PC-3 (cell line): Measurements from ENCODE around the gene ASPDH. TPM values are rescaled to one million over a fixed set of nuclear protein-coding genes. Genes with fewer than 3 reads are reported as not detected.

ENCODE experiments used
- ATAC-seq: fragments of 200-7000 bp; cut with Tn5 transposase; 2 replicates; pipeline ENCODE4 v1.9.1; 2020; ENCODE audit warnings: mild to moderate bottlenecking, moderate library complexity
- BruUV-seq: library from RNA; stranded (reverse); fragments of 400-500 nt; replicated peaks from 2 replicates; lab custom pipeline; 2021; lab: Mats Ljungman, UMichigan
- CTCF ChIA-PET: fragments of 300-600 bp; sonication (Branson Sonifier 250); formaldehyde crosslinking; loops from one replicate; lab custom pipeline; 2022; ENCODE audit warnings: antibody characterized with exemption; lab: Charles Lee
- POLR2A ChIA-PET: fragments of 300-600 bp; sonication (Branson Sonifier 250); formaldehyde crosslinking; loops from one replicate; lab custom pipeline; 2022; ENCODE audit warnings: antibody characterized with exemption; ENCODE audit not compliant: unreplicated experiment; lab: Charles Lee
- DNase-seq: peaks from one replicate; pipeline ENCODE4 v3.0.0-alpha.2; 2015
- H2AFZ ChIP-seq: fragments of 300-600 bp; sonication (generic); 2 replicates; pipeline ENCODE4 v1.6.0; 2016; ENCODE audit warnings: antibody characterized with exemption, low read length
- H3F3A ChIP-seq: fragments of 300-600 bp; sonication (generic); one replicate; pipeline ENCODE4 v1.6.0; 2017; ENCODE audit warnings: antibody characterized with exemption, low read length, control low read depth, mild to moderate bottlenecking; ENCODE audit not compliant: unreplicated experiment
- H3K27ac ChIP-seq: fragments of 300-600 bp; sonication (generic); 2 replicates; pipeline ENCODE4 v1.5.1; 2016; ENCODE audit warnings: mild to moderate bottlenecking, low read length
- H3K27me3 ChIP-seq: fragments of 300-600 bp; sonication (generic); 2 replicates; pipeline ENCODE4 v1.6.1; 2016; ENCODE audit warnings: low read length, mixed read lengths
- H3K36me3 ChIP-seq: fragments of 300-600 bp; sonication (generic); 2 replicates; pipeline ENCODE4 v1.6.1; 2016; ENCODE audit warnings: low read depth, mixed run types, low read length, mixed read lengths
- H3K4me1 ChIP-seq: fragments of 300-600 bp; sonication (generic); 2 replicates; pipeline ENCODE4 v1.5.1; 2016; ENCODE audit warnings: low read length; ENCODE audit not compliant: insufficient read depth
- H3K4me2 ChIP-seq: fragments of 300-600 bp; sonication (generic); 2 replicates; pipeline ENCODE4 v1.6.0; 2016; ENCODE audit warnings: low read length
- H3K4me3 ChIP-seq: fragments of 300-600 bp; sonication (generic); 2 replicates; pipeline ENCODE4 v1.5.1; 2016; ENCODE audit warnings: mild to moderate bottlenecking, low read length, mixed read lengths
- H3K79me2 ChIP-seq: fragments of 300-600 bp; sonication (generic); 2 replicates; pipeline ENCODE4 v1.6.1; 2017; ENCODE audit warnings: low read length, mixed read lengths
- H3K9ac ChIP-seq: fragments of 300-600 bp; sonication (generic); 2 replicates; pipeline ENCODE4 v1.6.0; 2016; ENCODE audit warnings: mild to moderate bottlenecking, low read length
- H3K9me2 ChIP-seq: fragments of 300-600 bp; sonication (generic); replicated peaks from 2 replicates; pipeline ENCODE4 v1.6.1; 2016; ENCODE audit warnings: mixed run types, low read length, mixed read lengths
- H3K9me3 ChIP-seq: fragments of 300-600 bp; sonication (generic); 2 replicates; pipeline ENCODE4 v1.6.1; 2016; ENCODE audit warnings: low read length, mixed read lengths
- H4K20me1 ChIP-seq: fragments of 300-600 bp; sonication (generic); 2 replicates; pipeline ENCODE4 v1.6.1; 2016; ENCODE audit warnings: low read length, mixed read lengths
- EZH2 ChIP-seq: fragments of 300-600 bp; sonication (generic); IDR thresholded peaks from one replicate; pipeline ENCODE4 v1.6.1; 2017; ENCODE audit warnings: antibody characterized with exemption, mild to moderate bottlenecking, low read length; ENCODE audit not compliant: unreplicated experiment
- EZH2phosphoT487 ChIP-seq: fragments of 300-600 bp; sonication (generic); IDR thresholded peaks from 2 replicates; pipeline ENCODE4 v1.6.1; 2018; ENCODE audit warnings: mild to moderate bottlenecking, antibody characterized with exemption, low read length, borderline replicate concordance
- intact Hi-C: fragments of 100-400 bp; cut with micrococcal nuclease; formaldehyde crosslinking; loops from 2 replicates; pipeline ENCODE4 v1.9.0; 2023
- total RNA-seq: library from RNA; depleted of rRNA; stranded (reverse); fragments of >200 nt; gene quantifications from 2 replicates; pipeline ENCODE4 v1.2.3, GENCODE V29; 2014
- TF ChIP-seq, protein P1 (sequence below): fragments of 300-600 bp; sonication (generic); conservative IDR thresholded peaks from 2 replicates; pipeline ENCODE4 v1.5.1; 2017; ENCODE audit warnings: antibody characterized with exemption, low read depth, mild to moderate bottlenecking, low read length

Gene ASPDH
- total RNA-seq, 1 experiment from 2014 or later, result not detected

DNA sequence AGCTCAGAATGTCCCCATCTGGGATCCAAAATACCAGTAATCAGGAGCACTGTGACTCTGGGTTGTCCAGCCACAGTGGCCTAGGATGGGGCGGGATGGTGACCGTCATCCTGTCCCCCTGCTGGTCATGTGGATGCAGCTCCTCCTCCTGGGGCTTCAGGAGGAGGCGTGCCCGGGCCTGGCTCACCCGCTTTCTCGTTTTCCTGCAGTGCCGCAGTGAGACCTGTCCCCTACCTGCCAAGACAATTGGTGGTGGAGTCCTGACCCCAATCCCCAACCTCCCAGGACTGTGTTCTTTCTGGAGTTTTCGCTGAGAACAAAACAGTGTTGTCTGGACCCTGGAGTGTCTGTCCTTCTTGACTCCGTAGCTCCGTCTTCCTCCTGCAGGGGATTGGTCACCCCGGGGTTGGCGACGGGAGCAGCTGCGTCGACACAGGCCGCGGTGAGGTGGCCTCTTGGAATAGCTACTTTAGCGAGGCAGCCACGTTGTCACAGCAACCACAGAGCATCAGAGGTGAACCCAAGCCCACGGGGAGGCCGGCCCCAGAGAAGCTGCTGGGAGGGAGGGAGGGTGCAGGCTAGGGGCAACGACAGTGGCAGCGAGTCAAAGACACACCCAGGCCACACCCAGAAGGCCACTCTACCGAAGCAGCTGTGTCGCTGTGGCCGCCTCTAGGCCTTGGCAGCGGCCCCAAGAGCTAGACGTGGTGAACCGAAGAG, 47.6 kb downstream of the ASPDH start:
- Histone ChIP-seq H3F3A (no peaks in the 10 kb centered on the region), H3K27ac (no peak overlapping the region), H3K36me3 (no peaks in the 10 kb centered on the region), H3K79me2 (no peaks in the 10 kb centered on the region), H4K20me1 (no peaks in the 10 kb centered on the region), H3K9me3 (no peaks in the 10 kb centered on the region), H3K9ac (no peak overlapping the region), H3K4me2 (no peak overlapping the region), H3K9me2 (no peaks in the 10 kb centered on the region), H3K4me3 (no peak overlapping the region), H3K27me3 (no peaks in the 10 kb centered on the region), H3K4me1 (no peaks in the 10 kb centered on the region), H2AFZ (no peak overlapping the region)
- ChIA-PET POLR2A (no interaction called here), CTCF (interaction anchor here (1.2 kb wide), 1 partner anchor 97 kb away, joined by 4 read pairs; no protein-coding TSS in a partner anchor)
- intact Hi-C loops, result no loop called here
- DNase-seq (peak; percentile 29), ATAC-seq (peak; percentile 50)
- no TSS peak for BruUV-seq
- TF ChIP-seq EZH2phosphoT487, result no peak
- TF ChIP-seq, protein P1, sequence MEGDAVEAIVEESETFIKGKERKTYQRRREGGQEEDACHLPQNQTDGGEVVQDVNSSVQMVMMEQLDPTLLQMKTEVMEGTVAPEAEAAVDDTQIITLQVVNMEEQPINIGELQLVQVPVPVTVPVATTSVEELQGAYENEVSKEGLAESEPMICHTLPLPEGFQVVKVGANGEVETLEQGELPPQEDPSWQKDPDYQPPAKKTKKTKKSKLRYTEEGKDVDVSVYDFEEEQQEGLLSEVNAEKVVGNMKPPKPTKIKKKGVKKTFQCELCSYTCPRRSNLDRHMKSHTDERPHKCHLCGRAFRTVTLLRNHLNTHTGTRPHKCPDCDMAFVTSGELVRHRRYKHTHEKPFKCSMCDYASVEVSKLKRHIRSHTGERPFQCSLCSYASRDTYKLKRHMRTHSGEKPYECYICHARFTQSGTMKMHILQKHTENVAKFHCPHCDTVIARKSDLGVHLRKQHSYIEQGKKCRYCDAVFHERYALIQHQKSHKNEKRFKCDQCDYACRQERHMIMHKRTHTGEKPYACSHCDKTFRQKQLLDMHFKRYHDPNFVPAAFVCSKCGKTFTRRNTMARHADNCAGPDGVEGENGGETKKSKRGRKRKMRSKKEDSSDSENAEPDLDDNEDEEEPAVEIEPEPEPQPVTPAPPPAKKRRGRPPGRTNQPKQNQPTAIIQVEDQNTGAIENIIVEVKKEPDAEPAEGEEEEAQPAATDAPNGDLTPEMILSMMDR, result peak; percentile 49; the same call in 1 of the 2 replicates

DNA sequence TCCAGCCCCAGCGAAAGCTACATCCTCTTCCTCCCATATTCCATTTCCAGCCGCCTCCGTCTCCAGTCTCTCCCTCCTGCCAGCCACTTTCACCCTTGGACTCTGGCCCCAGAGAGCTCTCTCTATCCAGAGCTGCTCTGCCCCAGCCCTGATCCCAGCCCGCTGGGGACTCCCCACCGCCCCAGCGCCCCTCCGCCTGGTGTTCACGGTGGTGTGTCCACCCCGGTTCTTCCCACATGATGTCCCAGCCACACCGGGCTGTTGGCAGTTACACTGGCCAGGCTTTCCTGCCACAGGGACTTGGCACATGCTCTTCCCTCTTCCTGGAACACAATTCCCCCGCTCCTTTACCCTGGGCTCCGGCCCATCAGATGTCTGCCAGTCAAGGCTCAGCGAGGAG, 48.7 kb downstream of the ASPDH start:
- no peaks in the 10 kb centered on the region for H3K36me3 ChIP-seq
- DNase-seq (no peak), ATAC-seq (no peak)
- intact Hi-C loops, result no loop called here
- 0 out of 2 replicates have a peak, but pooled peaks cover 6% of the 10 kb centered on the region for H3K4me1 ChIP-seq
- BruUV-seq, result no TSS peak
- no peaks in the 10 kb centered on the region for H3K79me2 ChIP-seq
- H4K20me1 ChIP-seq, result no peaks in the 10 kb centered on the region
- CTCF ChIA-PET, result no interaction called here
- TF ChIP-seq, protein P1, result no peak
- no peak for TF ChIP-seq EZH2
- TF ChIP-seq EZH2phosphoT487, result no peak
- H3K4me3 ChIP-seq, result no peak overlapping the region
- no peak overlapping the region for H3K4me2 ChIP-seq
- POLR2A ChIA-PET, result interaction anchor here (0.6 kb wide), 1 partner anchor 24 kb away, joined by 3 read pairs; no protein-coding TSS in a partner anchor
- no peaks in the 10 kb centered on the region for H3K9me3 ChIP-seq
- H3F3A ChIP-seq, result no peaks in the 10 kb centered on the region
- H2AFZ ChIP-seq, result no peak overlapping the region
- H3K9me2 ChIP-seq, result no peaks in the 10 kb centered on the region
- H3K27me3 ChIP-seq, result no peaks in the 10 kb centered on the region
- no peak overlapping the region for H3K9ac ChIP-seq
- H3K27ac ChIP-seq, result no peak overlapping the region

DNA sequence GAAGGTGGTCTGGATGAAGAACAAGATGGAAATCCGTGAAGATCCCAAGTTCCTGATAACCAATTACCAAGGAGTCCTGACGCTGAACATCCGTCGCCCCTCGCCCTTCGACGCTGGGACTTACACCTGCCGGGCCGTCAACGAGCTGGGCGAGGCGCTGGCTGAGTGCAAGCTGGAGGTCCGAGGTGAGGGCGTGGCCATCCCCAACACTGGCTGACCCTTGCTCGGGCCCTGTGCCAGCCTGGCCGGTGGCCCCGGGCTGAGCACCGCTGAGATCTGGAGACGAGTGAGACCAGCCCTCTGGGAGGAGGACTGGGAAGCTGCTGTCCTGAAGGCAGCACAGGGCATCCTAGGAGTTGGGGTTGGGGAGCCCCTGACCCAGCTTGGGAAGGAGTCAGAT, 49.4 kb downstream of the ASPDH start:
- CTCF ChIA-PET, result no interaction called here
- Histone ChIP-seq H2AFZ (no peak overlapping the region), H3K27me3 (no peaks in the 10 kb centered on the region), H3K9me2 (no peaks in the 10 kb centered on the region), H4K20me1 (no peaks in the 10 kb centered on the region), H3K9me3 (no peaks in the 10 kb centered on the region), H3F3A (no peaks in the 10 kb centered on the region), H3K36me3 (no peaks in the 10 kb centered on the region), H3K4me2 (no peak overlapping the region), H3K4me3 (no peak overlapping the region), H3K79me2 (no peaks in the 10 kb centered on the region), H3K9ac (no peak overlapping the region), H3K27ac (no peak overlapping the region), H3K4me1 (0 out of 2 replicates have a peak, but pooled peaks cover 6% of the 10 kb centered on the region)
- POLR2A ChIA-PET, result no interaction called here
- no TSS peak for BruUV-seq
- TF ChIP-seq EZH2 (no peak), EZH2phosphoT487 (no peak)
- TF ChIP-seq, protein P1, result no peak
- intact Hi-C loops, result no loop called here
- no peak for ATAC-seq
- no peak for DNase-seq
